Measurements from ENCODE around the gene UCP3.

DNA sequence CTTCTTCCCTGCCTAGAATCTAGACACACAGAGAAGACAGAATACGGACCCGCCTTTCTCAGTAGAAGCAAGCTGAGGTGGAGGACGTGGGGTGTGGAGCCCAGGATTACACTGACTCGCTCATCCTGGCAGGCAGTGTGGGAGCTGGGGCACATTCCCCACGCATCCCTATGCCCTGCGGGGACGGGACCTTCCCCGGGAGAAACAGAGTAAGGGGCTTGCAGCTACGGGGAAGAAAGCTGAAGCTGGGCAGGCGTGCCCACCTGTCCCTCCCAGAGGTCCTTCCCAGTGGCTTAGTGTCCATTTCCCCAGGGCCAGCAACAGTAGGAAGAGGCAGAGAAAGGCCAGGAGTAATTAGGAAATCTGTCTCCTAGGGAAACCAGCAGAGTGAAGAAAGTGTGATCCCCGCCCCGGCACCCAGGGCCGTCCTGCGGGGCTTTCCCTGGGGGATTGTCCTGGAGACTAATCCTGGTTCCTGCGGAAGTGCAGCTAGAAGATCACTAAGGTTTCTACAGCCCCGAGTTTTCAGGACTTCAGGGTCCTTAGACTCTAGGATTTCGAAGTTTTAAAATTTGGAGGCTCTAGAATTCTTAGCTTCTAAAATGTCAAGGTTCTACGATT lies 50.3 kb downstream of the UCP3 start:
- TF ChIP-seq CTCF (conservative IDR thresholded peaks at IDR 0.05; ENCODE audit: low read length) (no peak), EZH2phosphoT487 (IDR thresholded peaks at IDR 0.05; ENCODE audit: borderline replicate concordance, low read depth, low read length) (no peak)
